DOHH2 (cell line): ENCODE results near the gene CBLC.

Experiments used
- EZH2phosphoT487 ChIP-seq: fragments of 200-600 bp; sonication (generic); IDR thresholded peaks from 2 replicates; pipeline ENCODE4 v1.6.1; 2017; ENCODE audit warnings: borderline replicate concordance, mild to moderate bottlenecking, antibody characterized with exemption, low read length, moderate library complexity, mixed read lengths
- TF ChIP-seq, protein P1 (sequence below): fragments of 200-600 bp; sonication (generic); IDR thresholded peaks from one replicate; pipeline ENCODE4 v1.5.1; 2014; ENCODE audit warnings: antibody characterized with exemption, mild to moderate bottlenecking, low read depth, low read length; ENCODE audit not compliant: poor library complexity, severe bottlenecking

DNA sequence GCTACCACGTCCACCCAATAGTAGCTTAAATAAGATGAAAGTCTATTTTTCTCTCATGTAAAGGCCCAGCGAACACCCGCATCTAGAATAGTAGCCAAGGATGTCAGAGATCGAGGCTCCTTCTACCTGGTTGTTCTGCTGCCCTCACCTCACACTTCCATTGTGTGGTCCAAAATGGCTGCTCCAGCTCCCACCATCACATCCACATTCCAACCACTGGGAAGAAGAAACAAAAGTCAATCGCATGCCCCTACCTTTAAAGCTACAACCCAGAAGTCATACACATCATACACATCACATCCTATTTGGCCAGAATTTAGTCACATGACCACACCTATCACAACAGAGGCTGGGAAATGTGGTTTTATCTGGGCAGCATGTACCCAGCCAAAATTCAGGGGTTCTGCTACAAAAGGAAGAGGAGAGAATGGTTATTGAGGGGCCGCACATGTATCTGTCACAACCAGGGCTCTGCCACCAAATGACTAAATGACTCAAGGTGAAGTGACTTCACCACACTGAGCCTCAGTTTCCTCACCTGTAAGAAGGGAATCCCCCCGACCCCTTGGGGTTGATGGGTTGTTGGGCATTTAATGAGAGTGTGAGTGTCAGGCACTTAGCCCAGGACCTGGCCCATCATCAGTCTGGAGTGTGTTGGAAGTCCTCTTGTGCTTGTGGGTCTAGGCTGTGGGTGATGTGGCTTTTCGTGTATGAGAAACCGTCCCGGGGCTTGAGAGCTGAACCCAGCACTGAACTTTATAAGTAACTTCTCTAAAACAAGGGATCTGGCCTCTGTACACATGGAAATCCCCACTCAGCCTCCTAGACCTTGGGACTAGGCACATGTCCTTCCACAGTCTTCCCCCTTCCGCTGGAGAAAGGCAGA, 10.2 kb upstream of the CBLC start:
- TF ChIP-seq, protein P1, sequence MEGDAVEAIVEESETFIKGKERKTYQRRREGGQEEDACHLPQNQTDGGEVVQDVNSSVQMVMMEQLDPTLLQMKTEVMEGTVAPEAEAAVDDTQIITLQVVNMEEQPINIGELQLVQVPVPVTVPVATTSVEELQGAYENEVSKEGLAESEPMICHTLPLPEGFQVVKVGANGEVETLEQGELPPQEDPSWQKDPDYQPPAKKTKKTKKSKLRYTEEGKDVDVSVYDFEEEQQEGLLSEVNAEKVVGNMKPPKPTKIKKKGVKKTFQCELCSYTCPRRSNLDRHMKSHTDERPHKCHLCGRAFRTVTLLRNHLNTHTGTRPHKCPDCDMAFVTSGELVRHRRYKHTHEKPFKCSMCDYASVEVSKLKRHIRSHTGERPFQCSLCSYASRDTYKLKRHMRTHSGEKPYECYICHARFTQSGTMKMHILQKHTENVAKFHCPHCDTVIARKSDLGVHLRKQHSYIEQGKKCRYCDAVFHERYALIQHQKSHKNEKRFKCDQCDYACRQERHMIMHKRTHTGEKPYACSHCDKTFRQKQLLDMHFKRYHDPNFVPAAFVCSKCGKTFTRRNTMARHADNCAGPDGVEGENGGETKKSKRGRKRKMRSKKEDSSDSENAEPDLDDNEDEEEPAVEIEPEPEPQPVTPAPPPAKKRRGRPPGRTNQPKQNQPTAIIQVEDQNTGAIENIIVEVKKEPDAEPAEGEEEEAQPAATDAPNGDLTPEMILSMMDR = no peak
- no peak for TF ChIP-seq EZH2phosphoT487
